IMR-90 (cell line): ENCODE data around the gene TP53BP2. TPM values are rescaled to one million over a fixed set of nuclear protein-coding genes. Genes with fewer than 3 reads are reported as not detected.

Source experiments
- ATAC-seq: fragments of 200-7000 bp; cut with Tn5 transposase; 2 replicates; pipeline ENCODE4 v1.9.1; 2020; ENCODE audit warnings: low read depth, mild to moderate bottlenecking, moderate library complexity
- BruUV-seq: library from RNA; stranded (reverse); fragments of 400-500 nt; replicated peaks from 2 replicates; lab custom pipeline; 2021; lab: Mats Ljungman, UMichigan
- CTCF ChIA-PET: fragments of 300-600 bp; formaldehyde crosslinking; extraction: SDS; loops from one replicate; lab custom pipeline; 2021; ENCODE audit warnings: antibody characterized with exemption; lab: Yijun Ruan, JAX
- POLR2A ChIA-PET: fragments of 300-600 bp; sonication (Branson Sonifier 250); formaldehyde crosslinking; loops from one replicate; lab custom pipeline; 2022; ENCODE audit warnings: antibody characterized with exemption; ENCODE audit not compliant: unreplicated experiment; lab: Charles Lee
- DNase-seq: peaks from one replicate; pipeline ENCODE4 v3.0.0; 2013
- H2AFZ ChIP-seq: replicated peaks from 2 replicates; pipeline ENCODE3; 2013; ENCODE audit warnings: low read length, mild to moderate bottlenecking; ENCODE audit not compliant: poor library complexity
- H2AK5ac ChIP-seq: 2 replicates; pipeline ENCODE4 v1.6.1; 2013; ENCODE audit warnings: low read depth, low read length, inconsistent platforms
- H2AK9ac ChIP-seq: replicated peaks from 2 replicates; pipeline ENCODE3; 2013; ENCODE audit warnings: mild to moderate bottlenecking, low read depth, low read length, moderate library complexity; ENCODE audit not compliant: poor library complexity
- H2BK120ac ChIP-seq: 2 replicates; pipeline ENCODE4 v1.6.1; 2013; ENCODE audit warnings: low read depth, low read length, inconsistent platforms
- H2BK15ac ChIP-seq: 3 replicates; pipeline ENCODE4 v1.6.1; 2013; ENCODE audit warnings: low read depth, low read length, inconsistent platforms
- H2BK20ac ChIP-seq: 2 replicates; pipeline ENCODE4 v1.6.1; 2013; ENCODE audit warnings: low read depth, mild to moderate bottlenecking, inconsistent platforms, low read length, moderate library complexity
- H2BK5ac ChIP-seq: 2 replicates; pipeline ENCODE4 v1.6.1; 2013; ENCODE audit warnings: mild to moderate bottlenecking, low read depth, low read length, inconsistent platforms; ENCODE audit not compliant: poor library complexity, severe bottlenecking
- H3K14ac ChIP-seq: replicated peaks from 2 replicates; pipeline ENCODE4 v1.6.1; 2013; ENCODE audit warnings: low read depth, low read length, inconsistent platforms
- H3K18ac ChIP-seq: 2 replicates; pipeline ENCODE4 v1.6.1; 2013; ENCODE audit warnings: low read depth, low read length, control low read depth
- H3K23ac ChIP-seq: 2 replicates; pipeline ENCODE4 v1.6.1; 2013; ENCODE audit warnings: low read depth, low read length, inconsistent platforms
- H3K27ac ChIP-seq: 2 replicates; pipeline ENCODE4 v1.5.1; 2013; ENCODE audit warnings: mild to moderate bottlenecking, control low read depth, low read length; ENCODE audit not compliant: insufficient read depth
- H3K27me3 ChIP-seq: 2 replicates; pipeline ENCODE4 v1.6.1; 2013; ENCODE audit warnings: low read length; ENCODE audit not compliant: control insufficient read depth, insufficient read depth
- H3K36me3 ChIP-seq: 2 replicates; pipeline ENCODE4 v1.6.1; 2013; ENCODE audit warnings: low read length, mixed read lengths; ENCODE audit not compliant: control insufficient read depth, insufficient read depth
- H3K4ac ChIP-seq: 2 replicates; pipeline ENCODE4 v1.6.1; 2013; ENCODE audit warnings: low read depth, low read length, inconsistent platforms
- H3K4me1 ChIP-seq: 2 replicates; pipeline ENCODE4 v1.6.1; 2013; ENCODE audit warnings: low read length, mixed read lengths; ENCODE audit not compliant: control insufficient read depth, insufficient read depth
- H3K4me2 ChIP-seq: 2 replicates; pipeline ENCODE4 v1.6.1; 2013; ENCODE audit warnings: low read depth, mild to moderate bottlenecking, control low read depth, low read length, moderate library complexity
- H3K4me3 ChIP-seq: 2 replicates; pipeline ENCODE4 v1.5.1; 2013; ENCODE audit warnings: low read depth, mild to moderate bottlenecking, control low read depth, low read length, moderate library complexity; ENCODE audit not compliant: insufficient read depth
- H3K56ac ChIP-seq: 2 replicates; pipeline ENCODE4 v1.6.1; 2013; ENCODE audit warnings: low read length, inconsistent platforms; ENCODE audit not compliant: insufficient read depth; ENCODE audit errors: extremely low read depth
- H3K79me1 ChIP-seq, 2 experiments: 2 replicates each; pipeline ENCODE4 v1.6.1; 2013; ENCODE audit warnings: low read length in 2 of 2, inconsistent platforms in 1 of 2, low read depth in 1 of 2
- H3K9ac ChIP-seq: 2 replicates; pipeline ENCODE4 v1.6.1; 2013; ENCODE audit warnings: low read depth, low read length, control low read depth
- H3K9me1 ChIP-seq: 2 replicates; pipeline ENCODE4 v1.6.1; 2013; ENCODE audit warnings: low read length, inconsistent platforms; ENCODE audit not compliant: insufficient read depth
- H3K9me3 ChIP-seq: 2 replicates; pipeline ENCODE4 v1.6.1; 2013; ENCODE audit warnings: low read length; ENCODE audit not compliant: control insufficient read depth, insufficient read depth
- H4K20me1 ChIP-seq: 2 replicates; pipeline ENCODE4 v1.6.1; 2013; ENCODE audit warnings: low read length, inconsistent platforms; ENCODE audit not compliant: insufficient read depth
- H4K5ac ChIP-seq: 2 replicates; pipeline ENCODE4 v1.6.1; 2013; ENCODE audit warnings: mild to moderate bottlenecking, low read depth, low read length, control low read depth
- H4K8ac ChIP-seq, 2 experiments: 2 replicates each; pipeline ENCODE4 v1.6.1; 2013; ENCODE audit warnings: low read depth in 2 of 2, low read length in 2 of 2, control low read depth in 1 of 2, inconsistent platforms in 1 of 2
- H4K91ac ChIP-seq: 2 replicates; pipeline ENCODE4 v1.6.1; 2013; ENCODE audit warnings: low read depth, low read length, inconsistent platforms; ENCODE audit not compliant: insufficient read depth
- BHLHE40 ChIP-seq: fragments of 150-350 bp; IDR thresholded peaks from 2 replicates; pipeline ENCODE4 v1.6.1; 2016; ENCODE audit warnings: mild to moderate bottlenecking, low read depth, low read length
- CEBPB ChIP-seq: IDR thresholded peaks from 2 replicates; pipeline ENCODE4 v1.6.1; 2012; ENCODE audit warnings: low read depth, low read length, improper control_type of control experiment
- CHD1 ChIP-seq: IDR thresholded peaks from 2 replicates; pipeline ENCODE4 v1.6.1; 2012; ENCODE audit warnings: low read depth, low read length, improper control_type of control experiment
- CTCF ChIP-seq: conservative IDR thresholded peaks from 2 replicates; pipeline ENCODE4 v1.5.1; 2012; ENCODE audit warnings: mild to moderate bottlenecking, low read depth, low read length, improper control_type of control experiment
- FOS ChIP-seq: fragments of 150-350 bp; IDR thresholded peaks from 2 replicates; pipeline ENCODE4 v1.6.1; 2016; ENCODE audit warnings: low read depth, low read length
- MAFK ChIP-seq: IDR thresholded peaks from 2 replicates; pipeline ENCODE4 v1.6.1; 2012; ENCODE audit warnings: low read depth, low read length, improper control_type of control experiment
- MAZ ChIP-seq: IDR thresholded peaks from 2 replicates; pipeline ENCODE4 v1.6.1; 2012; ENCODE audit warnings: low read depth, mild to moderate bottlenecking, low read length, improper control_type of control experiment, moderate library complexity, borderline replicate concordance
- MXI1 ChIP-seq: IDR thresholded peaks from 2 replicates; pipeline ENCODE4 v1.6.1; 2012; ENCODE audit warnings: low read depth, mild to moderate bottlenecking, low read length, moderate library complexity, borderline replicate concordance
- NFE2L2 ChIP-seq: fragments of 150-350 bp; IDR thresholded peaks from 2 replicates; pipeline ENCODE4 v1.6.1; 2016; ENCODE audit warnings: low read depth, mild to moderate bottlenecking, low read length
- POLR2A ChIP-seq: IDR thresholded peaks from 2 replicates; pipeline ENCODE4 v1.6.1; 2012; ENCODE audit warnings: mild to moderate bottlenecking, low read depth, low read length
- RFX5 ChIP-seq: IDR thresholded peaks from 2 replicates; pipeline ENCODE4 v1.8.0; 2012; ENCODE audit warnings: low read depth, mild to moderate bottlenecking, low read length, moderate library complexity
- SMC3 ChIP-seq: fragments of 150-350 bp; IDR thresholded peaks from 2 replicates; pipeline ENCODE4 v1.6.1; 2016; ENCODE audit warnings: low read depth, mild to moderate bottlenecking, antibody characterized with exemption, low read length, moderate library complexity
- WGBS, 2 experiments: methylation state at CpG; one replicate each; pipeline versions ENCODE4 v1.1.5 to v1.1.7; 2013; ENCODE audit warnings: missing lambda C conversion rate in 2 of 2; ENCODE audit not compliant: insufficient read length in 1 of 2; ENCODE audit errors: extremely low coverage in 2 of 2; 5-methylcytosine and 5-hydroxymethylcytosine counted together
- dilution Hi-C: fragments of 300-500 bp; cut with HindIII; formaldehyde crosslinking; loops from one replicate; pipeline ENCODE4 v1.14.3; 2018; ENCODE audit warnings: low sequenced_read_pairs; ENCODE audit not compliant: unreplicated experiment
- in situ Hi-C: fragments of 300-500 bp; cut with MboI; formaldehyde crosslinking; loops from 3 replicates; pipeline ENCODE4 v1.14.3; 2019; ENCODE audit warnings: low sequenced_read_pairs, inconsistent platforms, mixed read lengths
- intact Hi-C: fragments of 100-400 bp; cut with micrococcal nuclease; formaldehyde crosslinking; loops from 2 replicates; pipeline ENCODE4 v1.10.0; 2022
- polyA plus RNA-seq, 3 experiments: library from polyadenylated mRNA; depleted of rRNA; stranded (reverse); fragments of >200 nt; gene quantifications; 2 replicates each; pipeline ENCODE4 v1.2.3, GENCODE V29; 2012; ENCODE audit warnings: low replicate concordance in 1 of 3
- total RNA-seq: library from RNA; depleted of rRNA; stranded (reverse); fragments of >200 nt; gene quantifications from 2 replicates; pipeline ENCODE4 v1.2.3, GENCODE V29; 2012

The TP53BP2 gene
- total and polyA plus RNA-seq, 2 of the 4 experiments (the other 2 are of a cell fraction) = 19.9 to 35.0 TPM

- Histone ChIP-seq H4K20me1 (peaks cover 4% of the 10 kb centered on the region; the same call in 1 of the 2 replicates), H4K8ac (peak overlapping the region in 1 of 2 experiments; percentile 2; a peak in 1 of 4 replicates), H3K4me2 (no peak overlapping the region), H4K5ac (no peak overlapping the region), H3K27ac (peak overlapping the region; percentile 27; the same call in 1 of the 2 replicates), H2BK5ac (peak overlapping the region; percentile 44), H2AFZ (no peak overlapping the region), H3K9ac (no peak overlapping the region), H3K79me1 (peaks cover 13 to 41% of the 10 kb centered on the region in 2 experiments), H3K36me3 (peaks cover 55% of the 10 kb centered on the region), H3K18ac (no peak overlapping the region), H2BK15ac (no peak overlapping the region), H3K14ac (no peak overlapping the region), H2AK5ac (no peak overlapping the region), H3K9me1 (peaks cover 5% of the 10 kb centered on the region), H3K4me3 (no peak overlapping the region), H3K27me3 (no peaks in the 10 kb centered on the region), H2BK120ac (no peak overlapping the region), H4K91ac (no peak overlapping the region), H3K4ac (no peak overlapping the region), H2AK9ac (no peak overlapping the region), H3K56ac (no peak overlapping the region), H3K9me3 (no peaks in the 10 kb centered on the region), H2BK20ac (no peak overlapping the region), H3K4me1 (peaks cover 12% of the 10 kb centered on the region), H3K23ac (no peak overlapping the region)
- DNase-seq (no peak), ATAC-seq (no peak)
- in situ Hi-C loops (no loop called here), intact Hi-C loops (no loop called here), dilution Hi-C loops (no loop called here)
- WGBS, 2 experiments = 86% methylated on average over 3 of the region's 10 CpGs; no CpG with 5 or more reads in 1 of the 2 experiments
- POLR2A ChIA-PET = no interaction called here
- CTCF ChIA-PET = no interaction called here
- no TSS peak for BruUV-seq
- TF ChIP-seq BHLHE40 = no peak
- TF ChIP-seq MXI1 = no peak
- no peak for TF ChIP-seq SMC3
- TF ChIP-seq POLR2A = no peak
- TF ChIP-seq MAZ = no peak
- TF ChIP-seq MAFK = no peak
- TF ChIP-seq CHD1 = no peak
- TF ChIP-seq FOS = no peak
- no peak for TF ChIP-seq CEBPB
- TF ChIP-seq NFE2L2 = no peak
- no peak for TF ChIP-seq RFX5
- no peak for TF ChIP-seq CTCF
Measured at GRCh38 chr1:223776826-223777454, 68.8 kb downstream of the TP53BP2 start.
